ENCODE data around the gene TMEM254.

Gene TMEM254

GRCh38 chr10:80078448-80079311, at the start of gene TMEM254 (continued):
- no peak for TF ChIP-seq ELK4 (IDR thresholded peaks at IDR 0.05; ENCODE audit: borderline replicate concordance, low read depth, low read length)
- peak; percentile 84; the same call in 1 of the 2 replicates for TF ChIP-seq HOXC10 (CRISPR knock-in tag; IDR thresholded peaks at IDR 0.05)
- TF ChIP-seq, protein P1, sequence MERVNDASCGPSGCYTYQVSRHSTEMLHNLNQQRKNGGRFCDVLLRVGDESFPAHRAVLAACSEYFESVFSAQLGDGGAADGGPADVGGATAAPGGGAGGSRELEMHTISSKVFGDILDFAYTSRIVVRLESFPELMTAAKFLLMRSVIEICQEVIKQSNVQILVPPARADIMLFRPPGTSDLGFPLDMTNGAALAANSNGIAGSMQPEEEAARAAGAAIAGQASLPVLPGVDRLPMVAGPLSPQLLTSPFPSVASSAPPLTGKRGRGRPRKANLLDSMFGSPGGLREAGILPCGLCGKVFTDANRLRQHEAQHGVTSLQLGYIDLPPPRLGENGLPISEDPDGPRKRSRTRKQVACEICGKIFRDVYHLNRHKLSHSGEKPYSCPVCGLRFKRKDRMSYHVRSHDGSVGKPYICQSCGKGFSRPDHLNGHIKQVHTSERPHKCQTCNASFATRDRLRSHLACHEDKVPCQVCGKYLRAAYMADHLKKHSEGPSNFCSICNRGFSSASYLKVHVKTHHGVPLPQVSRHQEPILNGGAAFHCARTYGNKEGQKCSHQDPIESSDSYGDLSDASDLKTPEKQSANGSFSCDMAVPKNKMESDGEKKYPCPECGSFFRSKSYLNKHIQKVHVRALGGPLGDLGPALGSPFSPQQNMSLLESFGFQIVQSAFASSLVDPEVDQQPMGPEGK (tag by site-specific recombination; IDR thresholded peaks at IDR 0.05): peak; percentile 84
- 0 out of 2 replicates have a peak, but pooled peaks have one; percentile 10 for TF ChIP-seq IKZF3 (tag by site-specific recombination; IDR thresholded peaks at IDR 0.05)
- TF ChIP-seq ZNF184 (tag by site-specific recombination; IDR thresholded peaks at IDR 0.05): 0 out of 2 replicates have a peak, but pooled peaks have one; percentile 17
- TF ChIP-seq ZNF555 (tag by site-specific recombination; conservative IDR thresholded peaks at IDR 0.05): no peak
- 0 out of 2 replicates have a peak, but pooled peaks have one; percentile 54 for TF ChIP-seq ZNF792 (tag by site-specific recombination; IDR thresholded peaks at IDR 0.05)
- TF ChIP-seq KLF10 (tag by site-specific recombination; IDR thresholded peaks at IDR 0.05): peak; percentile 29; the same call in 1 of the 2 replicates
- TF ChIP-seq, protein P2, sequence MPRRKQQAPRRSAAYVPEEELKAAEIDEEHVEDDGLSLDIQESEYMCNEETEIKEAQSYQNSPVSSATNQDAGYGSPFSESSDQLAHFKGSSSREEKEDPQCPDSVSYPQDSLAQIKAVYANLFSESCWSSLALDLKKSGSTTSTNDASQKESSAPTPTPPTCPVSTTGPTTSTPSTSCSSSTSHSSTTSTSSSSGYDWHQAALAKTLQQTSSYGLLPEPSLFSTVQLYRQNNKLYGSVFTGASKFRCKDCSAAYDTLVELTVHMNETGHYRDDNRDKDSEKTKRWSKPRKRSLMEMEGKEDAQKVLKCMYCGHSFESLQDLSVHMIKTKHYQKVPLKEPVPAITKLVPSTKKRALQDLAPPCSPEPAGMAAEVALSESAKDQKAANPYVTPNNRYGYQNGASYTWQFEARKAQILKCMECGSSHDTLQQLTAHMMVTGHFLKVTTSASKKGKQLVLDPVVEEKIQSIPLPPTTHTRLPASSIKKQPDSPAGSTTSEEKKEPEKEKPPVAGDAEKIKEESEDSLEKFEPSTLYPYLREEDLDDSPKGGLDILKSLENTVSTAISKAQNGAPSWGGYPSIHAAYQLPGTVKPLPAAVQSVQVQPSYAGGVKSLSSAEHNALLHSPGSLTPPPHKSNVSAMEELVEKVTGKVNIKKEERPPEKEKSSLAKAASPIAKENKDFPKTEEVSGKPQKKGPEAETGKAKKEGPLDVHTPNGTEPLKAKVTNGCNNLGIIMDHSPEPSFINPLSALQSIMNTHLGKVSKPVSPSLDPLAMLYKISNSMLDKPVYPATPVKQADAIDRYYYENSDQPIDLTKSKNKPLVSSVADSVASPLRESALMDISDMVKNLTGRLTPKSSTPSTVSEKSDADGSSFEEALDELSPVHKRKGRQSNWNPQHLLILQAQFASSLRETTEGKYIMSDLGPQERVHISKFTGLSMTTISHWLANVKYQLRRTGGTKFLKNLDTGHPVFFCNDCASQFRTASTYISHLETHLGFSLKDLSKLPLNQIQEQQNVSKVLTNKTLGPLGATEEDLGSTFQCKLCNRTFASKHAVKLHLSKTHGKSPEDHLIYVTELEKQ (tag by site-specific recombination; IDR thresholded peaks at IDR 0.05; ENCODE audit: borderline replicate concordance): no peak
- TF ChIP-seq ZNF785 (tag by site-specific recombination; IDR thresholded peaks at IDR 0.05): no peak
- TF ChIP-seq INSM2 (tag by site-specific recombination; IDR thresholded peaks at IDR 0.05): no peak
- TF ChIP-seq MYNN (tag by site-specific recombination; IDR thresholded peaks at IDR 0.05; ENCODE audit: borderline replicate concordance): no peak
- no peak for TF ChIP-seq SALL2 (tag by site-specific recombination; IDR thresholded peaks at IDR 0.05; ENCODE audit: borderline replicate concordance)
- peak; percentile 81 for TF ChIP-seq ZBTB48 (tag by site-specific recombination; IDR thresholded peaks at IDR 0.05)
- peak; percentile 95 for TF ChIP-seq ZNF768 (tag by site-specific recombination; IDR thresholded peaks at IDR 0.05)
- no peak for TF ChIP-seq ZNF776 (tag by site-specific recombination; IDR thresholded peaks at IDR 0.05; ENCODE audit: borderline replicate concordance)
- no peak for TF ChIP-seq HOXA7 (CRISPR knock-in tag; IDR thresholded peaks at IDR 0.05; ENCODE audit: borderline replicate concordance)
- peak; percentile 64 for TF ChIP-seq ZBTB17 (tag by site-specific recombination; IDR thresholded peaks at IDR 0.05)
- TF ChIP-seq ZNF501 (tag by site-specific recombination; IDR thresholded peaks at IDR 0.05): peak; percentile 86
- no peak for TF ChIP-seq SETDB1 (IDR thresholded peaks at IDR 0.05; ENCODE audit: insufficient read length, low read length)
- no peak for TF ChIP-seq ZNF214 (tag by site-specific recombination; IDR thresholded peaks at IDR 0.05; ENCODE audit: borderline replicate concordance)
- peak; percentile 75 for TF ChIP-seq ZNF335 (tag by site-specific recombination; conservative IDR thresholded peaks at IDR 0.05)
- TF ChIP-seq ZNF140 (tag by site-specific recombination; IDR thresholded peaks at IDR 0.05): no peak
- no peak for TF ChIP-seq RBAK (tag by site-specific recombination; IDR thresholded peaks at IDR 0.05)
- TF ChIP-seq SCRT1 (tag by site-specific recombination; IDR thresholded peaks at IDR 0.05; ENCODE audit: borderline replicate concordance): no peak
- no peak for TF ChIP-seq ZNF138 (tag by site-specific recombination; IDR thresholded peaks at IDR 0.05; ENCODE audit: borderline replicate concordance)
- TF ChIP-seq ZNF423 (tag by site-specific recombination; IDR thresholded peaks at IDR 0.05): no peak
- no peak for TF ChIP-seq AEBP2 (tag by site-specific recombination; IDR thresholded peaks at IDR 0.05; ENCODE audit: borderline replicate concordance)
- peak; percentile 98 for TF ChIP-seq ZNF600 (tag by site-specific recombination; IDR thresholded peaks at IDR 0.05)

Measured in HEK293 (cell line).